Stimulated activated CD4-positive, alpha-beta T cell treated with anti-CD3 and anti-CD28 coated beads, Interleukin-12 subunit alpha, Interleukin-12 subunit beta, amount 100 ng/mL, for 24 hours (primary cell): ENCODE measurements around the gene WSCD2.

Experiments
- DNase-seq, 2 experiments: peaks; one replicate each; pipeline ENCODE4 v3.0.0-alpha.2; 2020; ENCODE audit warnings: low read depth in 2 of 2

Gene WSCD2

DNA sequence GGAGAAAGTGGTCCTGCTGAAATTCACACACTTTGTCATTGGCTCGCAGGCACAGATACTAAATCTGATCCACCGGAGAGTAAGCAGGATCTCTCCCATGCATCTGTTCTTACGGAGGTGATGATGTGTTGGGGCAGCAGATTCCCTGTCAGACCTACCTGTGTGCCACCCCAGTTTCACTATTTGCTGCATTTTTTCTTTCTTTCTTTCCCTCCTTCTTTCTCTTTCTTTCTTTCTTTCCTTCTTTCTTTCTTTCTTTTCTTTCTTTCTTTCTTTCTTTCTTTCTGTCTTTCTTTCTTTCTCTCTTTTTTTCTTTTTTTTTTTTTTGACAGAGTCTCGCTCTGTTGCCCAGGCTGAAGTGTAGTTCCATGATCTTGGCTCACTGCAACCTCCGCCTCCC lies 37.4 kb downstream of the WSCD2 start:
- no peak for DNase-seq

- DNase-seq: no peak
Observed at GRCh38 chr12:108167974-108168373, 38.9 kb downstream of the WSCD2 start.

GRCh38 chr12:108169708-108170107 lies 40.6 kb downstream of the WSCD2 start:
- DNase-seq: no peak

DNA sequence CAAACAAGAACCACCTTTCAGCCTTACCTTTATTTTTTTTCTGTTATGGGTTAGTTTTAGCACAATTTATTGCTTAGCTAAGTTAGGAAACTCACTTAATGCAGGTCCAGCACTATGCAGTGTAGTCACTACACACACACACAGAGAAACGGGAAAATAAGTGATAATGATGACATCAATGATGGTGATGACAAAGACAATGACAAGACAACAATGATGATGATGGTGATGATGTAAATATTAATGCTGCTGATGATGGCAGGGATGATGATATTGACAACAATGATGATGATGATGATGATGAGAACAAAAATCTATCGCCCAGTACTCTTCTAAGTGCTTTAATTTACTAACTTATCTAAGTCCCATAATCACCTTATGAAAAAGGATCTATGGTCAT lies 41.1 kb downstream of the WSCD2 start:
- no peak for DNase-seq

- DNase-seq: no peak
Observed at GRCh38 chr12:108172033-108172432, 42.9 kb downstream of the WSCD2 start.

- no peak for DNase-seq
Observed at GRCh38 chr12:108173160-108173559, 44.1 kb downstream of the WSCD2 start.

DNA sequence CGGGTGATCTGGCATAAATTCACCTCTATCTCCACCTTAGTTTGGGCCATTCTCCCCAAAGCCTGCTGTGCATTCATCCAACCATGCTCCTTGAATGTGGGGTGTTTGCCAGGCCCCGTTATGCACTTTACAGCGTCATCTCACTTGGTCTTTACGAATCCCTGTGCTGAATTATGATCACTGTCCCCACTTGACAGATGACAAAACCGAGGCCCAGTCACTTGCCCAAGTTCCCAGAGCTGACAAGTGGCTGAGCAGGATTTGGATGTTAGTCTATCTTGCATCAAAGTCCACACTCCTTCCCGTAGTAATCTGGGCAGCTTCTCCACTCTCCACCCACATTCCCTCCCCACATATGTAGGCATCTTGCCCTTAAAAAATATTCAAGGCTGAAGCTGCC lies 44.8 kb downstream of the WSCD2 start:
- DNase-seq: no peak

DNA sequence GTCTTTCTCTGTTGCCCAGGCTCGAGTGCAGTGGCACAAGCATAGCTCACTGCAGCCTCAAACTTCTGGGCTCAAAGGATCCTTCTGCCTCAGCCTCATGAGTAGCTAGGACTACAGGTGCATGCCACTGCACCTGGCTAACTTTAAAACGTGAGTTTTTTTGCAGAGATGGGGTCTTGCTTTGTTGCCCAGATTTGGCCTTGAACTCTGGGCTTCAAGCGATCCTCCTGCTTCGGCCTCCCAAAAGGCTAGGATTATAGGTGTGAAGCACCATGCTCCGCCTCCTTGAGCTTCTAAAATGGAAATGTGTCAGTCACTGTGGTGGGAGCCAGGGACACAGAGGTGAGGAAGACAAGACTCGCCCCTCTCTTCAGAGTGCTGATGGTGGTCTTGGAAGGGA lies 45.6 kb downstream of the WSCD2 start:
- no peak for DNase-seq

DNA sequence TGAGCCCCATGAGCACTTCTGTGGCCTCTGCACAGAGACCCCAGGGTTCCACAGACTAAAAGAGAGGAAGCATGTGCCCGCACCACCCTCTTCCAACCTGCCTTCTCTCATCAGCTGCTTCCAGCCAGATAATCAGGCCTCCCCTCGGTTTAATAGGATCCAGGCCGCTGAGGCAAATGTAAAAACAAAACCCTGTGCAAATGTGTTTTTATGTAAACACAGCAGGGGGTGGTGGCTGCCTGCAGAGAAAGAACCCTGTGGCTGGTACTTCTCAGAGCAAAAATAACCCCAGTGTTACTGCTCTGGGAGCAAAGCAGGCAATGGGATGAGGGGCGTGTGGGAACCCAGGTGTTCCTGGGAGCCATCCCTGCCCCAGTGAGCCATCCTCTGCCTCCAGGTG lies 46.2 kb downstream of the WSCD2 start:
- DNase-seq: no peak

GRCh38 chr12:108176292-108176691 lies 47.2 kb downstream of the WSCD2 start:
- DNase-seq: no peak

DNA sequence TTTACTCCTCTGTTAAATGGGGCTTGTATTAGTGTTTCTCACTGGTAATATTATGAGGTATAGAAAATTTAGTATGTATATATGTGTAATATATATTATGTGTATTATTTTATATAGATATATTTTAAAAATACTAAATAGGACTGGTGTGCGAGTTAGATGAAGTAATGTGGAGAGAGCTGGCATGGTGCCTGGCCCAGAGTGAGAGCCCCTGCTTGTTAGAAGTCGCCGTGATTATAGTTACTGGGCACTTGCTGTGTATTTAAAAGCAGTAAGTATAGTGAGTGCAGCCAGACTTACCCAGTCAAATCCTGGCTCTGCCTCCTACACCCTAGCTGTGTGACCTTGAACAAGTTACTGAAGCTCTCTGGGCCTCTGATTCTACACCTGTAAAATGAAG lies 48.0 kb downstream of the WSCD2 start:
- no peak for DNase-seq

- no peak for DNase-seq
Observed at GRCh38 chr12:108179305-108179704, 50.2 kb downstream of the WSCD2 start.

- DNase-seq: no peak
Observed at GRCh38 chr12:108180255-108181094, 51.4 kb downstream of the WSCD2 start.

DNA sequence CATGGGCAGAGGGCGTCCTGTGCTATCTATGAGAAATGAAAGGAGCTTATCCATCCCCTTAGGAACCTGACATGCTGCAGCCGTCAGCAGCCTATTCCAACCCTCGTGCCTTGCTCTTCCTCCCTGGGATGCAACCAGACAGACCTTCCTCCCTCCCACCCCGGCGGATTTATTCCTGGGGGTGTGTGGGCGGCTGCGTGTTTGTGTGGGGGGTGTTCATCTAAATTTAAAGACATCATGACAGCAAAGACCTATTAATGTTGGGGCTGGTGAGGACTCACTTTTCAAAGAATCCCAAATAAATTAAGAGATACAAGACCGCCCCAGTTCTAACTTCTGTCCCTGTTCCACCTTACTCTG lies 52.0 kb downstream of the WSCD2 start:
- no peak for DNase-seq

GRCh38 chr12:108182096-108182495 lies 53.0 kb downstream of the WSCD2 start:
- DNase-seq: no peak

DNA sequence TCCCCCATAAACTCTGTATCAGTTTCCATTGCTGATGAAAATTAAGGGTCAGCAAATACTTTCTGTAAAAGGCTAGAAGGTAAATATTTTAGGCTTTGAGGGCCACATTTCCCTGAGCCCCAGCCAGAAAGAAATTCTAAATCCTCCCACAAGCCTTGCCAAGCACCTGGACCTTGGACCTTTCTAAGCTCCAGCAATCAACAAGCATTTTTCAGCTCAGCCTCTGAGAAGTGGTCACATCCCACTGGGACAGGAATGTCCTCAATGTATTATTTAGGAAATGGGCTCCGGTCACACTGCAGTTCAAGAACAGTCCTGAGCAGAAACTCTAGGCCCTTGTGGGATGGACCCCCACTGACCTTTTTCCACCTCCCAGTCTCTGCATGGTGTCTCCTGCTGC lies 55.9 kb downstream of the WSCD2 start:
- DNase-seq: no peak

DNA sequence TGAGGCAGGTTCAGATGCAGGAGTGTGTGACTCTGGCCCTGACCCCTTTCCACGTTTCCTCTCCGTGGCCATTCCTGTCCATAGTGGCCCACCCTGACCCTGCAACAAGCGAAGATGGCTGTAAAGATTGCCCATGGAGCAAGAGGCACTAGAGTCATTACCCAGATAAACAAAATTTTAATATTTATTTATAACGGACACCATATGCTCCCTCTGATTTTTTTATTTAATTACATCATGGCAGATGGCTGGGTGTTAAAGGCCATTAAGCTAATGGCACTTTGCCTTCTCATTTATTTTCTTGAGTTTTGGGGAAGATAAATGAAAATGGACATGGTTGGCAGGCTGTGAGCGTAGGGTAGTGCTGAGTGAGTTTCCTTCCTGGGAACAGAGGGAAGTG lies 58.7 kb downstream of the WSCD2 start:
- DNase-seq: no peak

DNA sequence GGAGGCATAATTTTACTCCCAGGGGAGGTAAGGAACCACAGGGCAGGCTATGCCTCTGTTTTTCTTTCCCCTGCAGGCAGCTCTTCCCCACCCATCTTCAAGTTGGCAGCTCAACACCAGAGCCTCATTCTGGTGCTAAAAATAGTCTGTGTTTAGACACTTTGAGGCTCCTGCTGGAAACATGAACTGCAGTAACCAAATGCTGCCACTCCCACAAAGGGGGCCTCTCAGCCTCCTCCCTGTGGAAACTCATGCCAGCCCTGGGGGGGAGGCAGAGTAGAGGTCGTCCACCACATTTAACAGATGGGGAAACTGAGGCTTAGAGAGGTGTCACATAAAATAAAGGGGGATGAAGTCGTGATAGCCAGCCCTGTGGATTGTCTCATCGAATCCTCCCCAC lies 61.4 kb downstream of the WSCD2 start:
- no peak for DNase-seq

- no peak for DNase-seq
Observed at GRCh38 chr12:108191086-108191485, 62.0 kb downstream of the WSCD2 start.

DNA sequence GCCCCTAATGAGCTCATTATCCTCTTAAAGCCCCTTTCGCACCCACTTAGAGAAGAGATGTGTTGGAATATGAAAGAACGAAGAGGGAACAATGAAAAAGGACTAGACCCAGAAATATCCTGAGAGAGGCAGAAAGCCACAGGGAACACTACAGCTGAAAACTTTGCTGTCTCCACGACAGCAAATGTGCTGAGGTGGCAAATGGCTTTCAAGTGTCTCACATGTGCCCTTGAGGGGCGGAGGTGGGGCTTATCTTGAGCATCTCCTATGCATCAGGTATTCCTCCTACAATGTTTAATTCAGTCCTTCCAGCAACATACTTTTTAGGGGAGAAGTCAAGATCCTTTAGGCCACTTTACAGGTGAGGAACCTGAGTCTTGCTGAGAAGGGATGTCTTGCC lies 62.9 kb downstream of the WSCD2 start:
- no peak for DNase-seq

- DNase-seq: no peak
Observed at GRCh38 chr12:108193493-108193892, 64.4 kb downstream of the WSCD2 start.

GRCh38 chr12:108193917-108194316 lies 64.8 kb downstream of the WSCD2 start:
- peak in 1 of 2 experiments; percentile 8 for DNase-seq

DNA sequence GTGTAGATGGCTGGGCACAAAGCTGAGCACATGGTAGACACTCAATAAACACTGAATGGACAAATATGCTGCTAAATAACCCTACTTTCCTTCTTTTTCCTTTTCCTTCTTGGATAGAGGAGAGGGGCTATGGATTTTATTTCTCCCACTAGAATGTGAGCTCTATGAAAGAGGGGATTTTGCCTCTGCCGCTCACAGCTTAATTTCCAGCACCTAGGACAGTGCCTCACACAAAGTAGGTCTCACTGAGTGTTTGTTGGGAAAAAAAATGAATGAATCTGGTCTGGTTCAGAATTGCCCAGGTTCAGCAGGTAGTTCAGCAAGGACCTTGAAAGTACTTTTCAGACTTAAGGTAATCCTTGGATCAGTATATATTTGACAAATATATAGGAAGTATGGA lies 65.5 kb downstream of the WSCD2 start:
- DNase-seq: no peak

- no peak for DNase-seq
Observed at GRCh38 chr12:108196319-108196718, 67.2 kb downstream of the WSCD2 start.
